HUES6 (cell line): ENCODE data around the gene PHC2.

Experiments
- H3K27ac ChIP-seq: 2 replicates; pipeline ENCODE4 v1.7.0; 2013; ENCODE audit warnings: low read depth, mild to moderate bottlenecking, low read length, inconsistent platforms
- H3K27me3 ChIP-seq: 2 replicates; pipeline ENCODE4 v1.6.1; 2013; ENCODE audit warnings: low read length; ENCODE audit not compliant: control insufficient read depth, insufficient read depth
- H3K36me3 ChIP-seq: 2 replicates; pipeline ENCODE4 v1.6.1; 2013; ENCODE audit warnings: low read length; ENCODE audit not compliant: control insufficient read depth, insufficient read depth
- H3K4me1 ChIP-seq: 2 replicates; pipeline ENCODE4 v1.6.1; 2013; ENCODE audit warnings: low read length; ENCODE audit not compliant: control insufficient read depth, insufficient read depth
- H3K4me3 ChIP-seq: 2 replicates; pipeline ENCODE4 v1.5.1; 2013; ENCODE audit warnings: low read depth, low read length
- H3K9ac ChIP-seq: one replicate; pipeline ENCODE4 v1.6.1; 2013; ENCODE audit warnings: mild to moderate bottlenecking, low read length
- H3K9me3 ChIP-seq: 2 replicates; pipeline ENCODE4 v1.6.1; 2013; ENCODE audit warnings: low read depth, low read length; ENCODE audit not compliant: control insufficient read depth, insufficient read depth

PHC2 gene

DNA sequence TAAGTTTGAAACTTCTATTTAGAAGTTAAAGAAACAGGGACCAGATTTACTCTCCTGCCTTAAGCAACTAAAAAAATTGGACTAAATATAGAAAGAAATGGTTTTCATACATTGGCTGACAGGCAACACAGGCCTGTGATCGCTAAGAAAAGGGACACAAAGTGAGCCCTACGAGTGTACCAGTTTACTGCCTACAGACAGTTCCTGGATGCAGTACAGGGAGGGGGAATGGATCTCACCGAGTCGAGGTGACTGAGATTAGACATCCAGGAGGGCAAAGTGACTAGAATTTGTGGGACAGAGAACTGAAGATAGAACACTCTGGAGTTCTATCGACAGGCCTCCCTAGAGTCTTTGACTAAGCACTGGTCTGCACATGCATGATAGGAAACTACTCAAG lies 16.0 kb downstream of the PHC2 start:
- Histone ChIP-seq H3K9me3 (peaks cover 14% of the 10 kb centered on the region; the same call in 1 of the 2 replicates), H3K36me3 (no peaks in the 10 kb centered on the region), H3K4me1 (no peaks in the 10 kb centered on the region), H3K27me3 (no peaks in the 10 kb centered on the region), H3K4me3 (no peak overlapping the region), H3K27ac (no peak overlapping the region), H3K9ac (no peak overlapping the region)

DNA sequence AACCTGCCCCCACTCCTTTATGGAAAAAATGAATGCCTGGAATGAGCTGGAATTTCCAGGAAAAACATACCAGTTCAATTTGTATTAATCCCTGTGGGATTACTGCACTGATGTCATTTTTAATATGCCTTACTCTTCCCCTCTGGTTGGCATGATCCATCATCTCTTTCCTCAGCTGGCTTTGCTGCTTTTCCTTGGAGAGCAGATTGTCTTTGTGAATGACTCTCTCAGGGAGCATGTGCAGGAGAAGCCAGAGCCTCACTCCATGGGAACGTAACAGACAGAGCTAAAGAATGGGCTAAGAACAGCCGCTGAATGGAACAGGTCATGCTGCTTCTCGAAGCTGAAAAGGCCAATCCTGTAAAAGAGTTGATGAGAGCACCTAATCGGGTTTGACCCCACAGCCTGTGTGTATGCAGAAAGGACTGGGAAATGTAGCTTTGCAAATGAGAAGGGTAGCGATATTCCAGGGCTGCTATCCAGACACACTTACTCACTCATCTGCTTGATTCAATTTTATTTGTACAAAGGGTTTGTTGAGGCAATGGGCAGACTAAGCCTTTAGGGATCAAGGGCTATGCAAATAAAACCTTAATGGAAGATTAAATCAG lies 20.7 kb downstream of the PHC2 start:
- H3K27me3 ChIP-seq, result no peaks in the 10 kb centered on the region
- no peak overlapping the region for H3K4me3 ChIP-seq
- no peaks in the 10 kb centered on the region for H3K4me1 ChIP-seq
- H3K36me3 ChIP-seq, result no peaks in the 10 kb centered on the region
- H3K9me3 ChIP-seq, result 0 out of 2 replicates have a peak, but pooled peaks cover 6% of the 10 kb centered on the region
- no peak overlapping the region for H3K9ac ChIP-seq
- H3K27ac ChIP-seq, result no peak overlapping the region

DNA sequence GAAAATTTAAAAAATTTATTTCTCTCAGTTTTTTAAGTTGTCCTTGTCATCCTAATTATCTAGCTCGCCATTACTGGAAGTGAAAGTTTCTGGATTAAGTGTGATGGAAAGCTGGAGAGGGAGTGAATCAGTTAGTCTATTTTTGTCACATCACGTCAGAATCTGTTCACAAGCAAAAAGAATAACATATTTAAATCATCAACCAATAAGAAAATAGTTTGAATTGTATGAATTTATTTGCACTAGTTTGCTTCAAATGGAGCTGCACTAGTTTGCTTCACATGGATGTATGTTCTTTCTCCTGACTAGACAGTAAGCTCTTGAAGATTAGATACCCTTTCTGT lies 22.8 kb downstream of the PHC2 start:
- H3K27ac ChIP-seq, result no peak overlapping the region
- H3K9me3 ChIP-seq, result no peaks in the 10 kb centered on the region
- H3K27me3 ChIP-seq, result no peaks in the 10 kb centered on the region
- no peak overlapping the region for H3K9ac ChIP-seq
- no peak overlapping the region for H3K4me3 ChIP-seq
- no peaks in the 10 kb centered on the region for H3K36me3 ChIP-seq
- H3K4me1 ChIP-seq, result no peaks in the 10 kb centered on the region

DNA sequence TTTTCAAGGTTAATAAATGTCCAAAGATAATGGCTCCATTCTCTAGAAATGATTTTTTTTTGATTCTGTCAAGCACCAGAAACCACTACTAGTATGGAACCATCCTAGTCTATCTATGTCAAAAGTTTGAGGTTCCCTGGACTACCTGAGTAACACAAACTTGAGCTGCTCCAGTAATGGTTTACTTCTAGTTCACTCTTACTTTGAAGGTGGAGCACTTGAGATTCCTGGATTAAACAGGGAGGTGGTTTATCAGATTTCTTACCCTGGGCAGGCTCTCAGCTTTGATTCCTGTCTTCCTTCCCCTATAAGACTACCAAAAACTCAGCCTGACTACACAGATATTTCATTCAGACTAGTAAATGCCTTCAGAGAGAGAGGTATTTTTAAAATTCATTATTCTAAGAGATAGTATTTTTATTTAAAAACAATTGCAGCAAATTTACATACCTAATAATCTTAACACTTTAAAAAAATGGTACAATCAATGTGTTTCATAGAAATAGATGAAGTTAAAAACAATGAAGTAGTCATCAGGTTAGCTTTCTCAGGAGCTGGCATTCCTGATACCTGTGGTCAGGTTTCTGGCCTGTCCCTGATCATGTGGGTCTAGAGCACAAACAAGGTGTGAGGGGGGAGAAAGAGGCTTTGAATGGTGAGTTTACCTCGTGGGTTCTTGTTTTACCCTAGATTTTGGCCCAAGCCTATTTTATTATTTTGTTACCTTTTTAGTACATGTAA lies 23.4 kb downstream of the PHC2 start:
- Histone ChIP-seq H3K27ac (no peak overlapping the region), H3K4me3 (no peak overlapping the region), H3K36me3 (no peaks in the 10 kb centered on the region), H3K9ac (no peak overlapping the region), H3K27me3 (no peaks in the 10 kb centered on the region), H3K9me3 (no peaks in the 10 kb centered on the region), H3K4me1 (no peaks in the 10 kb centered on the region)

DNA sequence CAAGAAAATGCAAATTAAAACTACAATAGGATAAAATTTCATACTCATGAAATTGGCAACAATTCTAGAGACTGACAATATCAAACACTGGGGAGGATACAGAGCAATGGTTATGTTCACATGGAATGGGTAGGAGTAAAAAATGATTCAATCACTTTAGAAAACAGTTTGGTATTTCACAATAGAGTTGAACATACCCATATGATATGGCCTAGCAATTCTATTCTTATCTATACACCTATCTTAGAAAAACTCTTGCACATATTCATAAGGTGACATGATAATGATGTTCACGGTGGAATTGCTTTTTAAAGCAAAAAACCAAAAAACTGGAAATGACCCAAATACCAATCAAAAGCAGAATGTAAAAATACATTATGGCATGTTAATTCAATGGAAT lies 28.7 kb downstream of the PHC2 start:
- H3K27ac ChIP-seq, result no peak overlapping the region
- H3K27me3 ChIP-seq, result no peaks in the 10 kb centered on the region
- H3K9ac ChIP-seq, result no peak overlapping the region
- H3K4me3 ChIP-seq, result no peak overlapping the region
- no peaks in the 10 kb centered on the region for H3K36me3 ChIP-seq
- no peaks in the 10 kb centered on the region for H3K4me1 ChIP-seq
- H3K9me3 ChIP-seq, result no peaks in the 10 kb centered on the region

DNA sequence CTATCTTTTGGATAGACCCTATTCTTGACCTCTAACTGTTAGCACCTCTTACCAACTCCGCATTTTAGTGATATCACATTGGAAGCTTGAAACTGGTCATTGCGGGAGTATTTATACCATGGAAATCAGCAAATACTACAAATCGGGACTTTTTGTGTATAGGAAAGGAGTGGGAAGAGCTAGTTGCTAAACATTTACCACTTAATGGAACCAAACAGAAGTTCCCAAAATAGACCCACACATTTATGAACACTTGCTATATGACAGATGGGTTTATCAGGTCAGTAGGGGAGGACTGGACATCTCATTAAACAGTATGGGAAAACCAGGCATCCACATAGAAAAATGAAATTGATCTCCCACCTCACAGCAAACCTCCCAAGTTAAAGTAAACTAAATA lies 29.4 kb downstream of the PHC2 start:
- Histone ChIP-seq H3K9ac (no peak overlapping the region), H3K4me3 (no peak overlapping the region), H3K27me3 (no peaks in the 10 kb centered on the region), H3K36me3 (no peaks in the 10 kb centered on the region), H3K9me3 (no peaks in the 10 kb centered on the region), H3K4me1 (no peaks in the 10 kb centered on the region), H3K27ac (no peak overlapping the region)

DNA sequence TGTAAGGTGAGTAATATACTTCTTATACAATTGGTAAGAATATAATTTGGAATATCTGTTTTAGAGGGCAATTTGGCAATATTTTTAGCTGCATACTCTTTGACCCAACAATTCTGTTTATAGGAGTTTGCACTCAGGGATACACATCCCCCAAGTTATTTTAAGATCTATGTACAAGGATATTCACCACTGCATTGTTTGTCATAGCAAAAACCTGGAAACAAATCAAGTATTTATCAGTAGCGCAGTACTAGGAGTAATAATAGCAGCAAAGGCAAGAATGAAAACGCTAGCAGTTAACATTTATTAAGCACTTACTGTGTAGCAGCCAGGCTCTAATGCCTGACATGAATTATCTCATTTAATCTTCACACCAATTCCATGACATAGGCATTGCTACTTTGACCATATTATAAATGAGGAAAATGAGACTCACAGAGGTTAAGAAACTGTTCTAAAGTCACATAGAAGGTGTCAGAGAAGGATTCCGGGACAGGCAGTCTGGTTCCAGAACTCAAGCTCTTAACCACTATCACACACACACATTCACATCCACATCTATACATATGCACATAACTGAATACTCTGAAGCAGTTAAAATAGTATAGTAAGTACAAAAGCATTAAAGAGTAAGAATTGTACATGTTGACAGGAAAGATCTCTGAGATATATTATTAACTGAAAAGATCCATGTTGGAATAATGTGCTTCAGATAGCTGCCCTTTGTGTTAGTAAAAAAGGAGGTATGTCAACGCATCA lies 30.6 kb downstream of the PHC2 start:
- no peak overlapping the region for H3K9ac ChIP-seq
- no peak overlapping the region for H3K4me3 ChIP-seq
- H3K36me3 ChIP-seq, result no peaks in the 10 kb centered on the region
- no peak overlapping the region for H3K27ac ChIP-seq
- H3K9me3 ChIP-seq, result no peaks in the 10 kb centered on the region
- no peaks in the 10 kb centered on the region for H3K4me1 ChIP-seq
- H3K27me3 ChIP-seq, result no peaks in the 10 kb centered on the region

DNA sequence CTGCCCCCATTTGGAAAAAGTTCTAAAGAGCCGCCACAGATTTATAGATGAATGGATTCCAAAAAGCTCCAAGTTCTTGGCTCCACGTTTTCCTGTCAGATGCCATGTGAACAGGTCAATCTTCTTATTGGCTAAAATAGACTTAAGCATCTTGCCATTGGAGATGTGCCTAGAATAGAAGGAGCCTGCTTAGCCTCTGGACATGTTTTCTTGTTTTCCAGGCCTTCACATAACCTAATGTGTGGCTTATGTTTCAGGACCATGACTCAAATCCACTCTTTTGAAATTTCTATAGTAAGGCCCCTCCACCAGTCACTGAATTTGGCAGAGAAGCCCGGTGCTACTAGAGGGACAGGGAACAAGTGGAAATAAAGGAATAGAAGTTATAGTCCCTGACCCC lies 31.5 kb downstream of the PHC2 start:
- no peaks in the 10 kb centered on the region for H3K36me3 ChIP-seq
- H3K9ac ChIP-seq, result no peak overlapping the region
- no peaks in the 10 kb centered on the region for H3K9me3 ChIP-seq
- H3K4me3 ChIP-seq, result no peak overlapping the region
- no peak overlapping the region for H3K27ac ChIP-seq
- H3K27me3 ChIP-seq, result no peaks in the 10 kb centered on the region
- H3K4me1 ChIP-seq, result no peaks in the 10 kb centered on the region

DNA sequence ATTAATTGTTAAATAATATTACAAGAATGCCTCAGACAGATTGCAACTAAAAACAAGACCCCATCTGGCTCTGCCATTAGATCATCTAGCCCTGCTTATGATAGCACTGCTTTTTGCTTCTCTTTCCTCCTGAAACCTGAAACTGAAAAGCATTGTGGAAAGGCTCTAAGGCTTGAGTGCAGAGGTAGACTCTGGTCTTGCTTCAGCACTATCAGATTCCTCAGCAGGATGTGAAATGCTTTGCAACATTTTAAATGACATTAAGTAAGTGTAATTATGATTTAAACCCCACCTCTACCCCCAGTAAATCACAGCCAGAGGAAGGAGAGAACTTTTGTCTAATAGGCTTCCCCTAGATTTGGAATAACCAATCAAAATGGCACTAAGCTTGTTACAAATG lies 32.9 kb downstream of the PHC2 start:
- no peak overlapping the region for H3K9ac ChIP-seq
- no peaks in the 10 kb centered on the region for H3K36me3 ChIP-seq
- no peak overlapping the region for H3K4me3 ChIP-seq
- H3K9me3 ChIP-seq, result no peaks in the 10 kb centered on the region
- H3K27me3 ChIP-seq, result no peaks in the 10 kb centered on the region
- H3K27ac ChIP-seq, result no peak overlapping the region
- peaks cover 2% of the 10 kb centered on the region; the same call in 1 of the 2 replicates for H3K4me1 ChIP-seq

DNA sequence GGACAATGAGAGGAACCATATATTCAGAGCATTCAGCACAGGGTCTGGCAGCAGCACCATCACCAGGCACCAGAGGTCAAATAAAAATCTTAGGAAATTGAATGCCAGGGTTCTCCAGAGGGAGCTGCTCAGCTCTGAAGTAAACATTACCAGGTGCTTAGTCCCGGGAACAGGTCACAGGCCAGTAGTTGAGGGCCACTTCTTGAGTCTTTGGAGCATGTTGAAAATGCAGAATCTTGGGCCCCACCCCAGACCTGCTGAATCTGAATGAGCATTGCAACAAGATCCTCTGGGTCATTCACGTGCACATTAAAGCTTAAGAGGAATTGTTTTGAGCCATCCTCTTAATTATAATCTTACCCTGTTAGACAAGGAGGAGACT lies 33.8 kb downstream of the PHC2 start:
- no peaks in the 10 kb centered on the region for H3K9me3 ChIP-seq
- H3K9ac ChIP-seq, result no peak overlapping the region
- no peak overlapping the region for H3K27ac ChIP-seq
- H3K4me3 ChIP-seq, result no peak overlapping the region
- no peaks in the 10 kb centered on the region for H3K36me3 ChIP-seq
- H3K27me3 ChIP-seq, result no peaks in the 10 kb centered on the region
- peaks cover 11% of the 10 kb centered on the region; the same call in 1 of the 2 replicates for H3K4me1 ChIP-seq
